Measurements from ENCODE around the gene ZFP64.

- TF ChIP-seq CTCF (IDR thresholded peaks at IDR 0.05; ENCODE audit: extremely low read depth in 1 of 2, insufficient read depth in 1 of 2, low read depth in 1 of 2, low read length in 2 of 2) (no peak), POLR2AphosphoS5 (IDR thresholded peaks at IDR 0.05; ENCODE audit: insufficient read depth, low read depth, low read length) (no peak), POLR2A (IDR thresholded peaks at IDR 0.05; ENCODE audit: low read depth, low read length) (no peak), MAX (IDR thresholded peaks at IDR 0.05; ENCODE audit: insufficient read depth, insufficient read length) (no peak), EZH2 (IDR thresholded peaks at IDR 0.05; ENCODE audit: borderline replicate concordance, low read depth, low read length, severe bottlenecking) (no peak), MYC (IDR thresholded peaks at IDR 0.05; ENCODE audit: low read depth, low read length) (no peak), JUN (IDR thresholded peaks at IDR 0.05; ENCODE audit: borderline replicate concordance, insufficient read depth, insufficient read length, low read depth) (no peak), FOS (IDR thresholded peaks at IDR 0.05; ENCODE audit: borderline replicate concordance, insufficient read depth, low read length) (no peak), GATA2 (IDR thresholded peaks at IDR 0.05; ENCODE audit: insufficient read depth, insufficient read length, low read depth, low read length) (no peak)
Observed at GRCh38 chr20:52102126-52102525, 89.5 kb downstream of the ZFP64 start.
